ENCODE data around the gene BCL2L1.
"Not testable (repeated sequence)": the region's sequence is repeated elsewhere in the genome, so short reads cannot be mapped to it uniquely, and the experiment has no call there.

Gene BCL2L1

DNA sequence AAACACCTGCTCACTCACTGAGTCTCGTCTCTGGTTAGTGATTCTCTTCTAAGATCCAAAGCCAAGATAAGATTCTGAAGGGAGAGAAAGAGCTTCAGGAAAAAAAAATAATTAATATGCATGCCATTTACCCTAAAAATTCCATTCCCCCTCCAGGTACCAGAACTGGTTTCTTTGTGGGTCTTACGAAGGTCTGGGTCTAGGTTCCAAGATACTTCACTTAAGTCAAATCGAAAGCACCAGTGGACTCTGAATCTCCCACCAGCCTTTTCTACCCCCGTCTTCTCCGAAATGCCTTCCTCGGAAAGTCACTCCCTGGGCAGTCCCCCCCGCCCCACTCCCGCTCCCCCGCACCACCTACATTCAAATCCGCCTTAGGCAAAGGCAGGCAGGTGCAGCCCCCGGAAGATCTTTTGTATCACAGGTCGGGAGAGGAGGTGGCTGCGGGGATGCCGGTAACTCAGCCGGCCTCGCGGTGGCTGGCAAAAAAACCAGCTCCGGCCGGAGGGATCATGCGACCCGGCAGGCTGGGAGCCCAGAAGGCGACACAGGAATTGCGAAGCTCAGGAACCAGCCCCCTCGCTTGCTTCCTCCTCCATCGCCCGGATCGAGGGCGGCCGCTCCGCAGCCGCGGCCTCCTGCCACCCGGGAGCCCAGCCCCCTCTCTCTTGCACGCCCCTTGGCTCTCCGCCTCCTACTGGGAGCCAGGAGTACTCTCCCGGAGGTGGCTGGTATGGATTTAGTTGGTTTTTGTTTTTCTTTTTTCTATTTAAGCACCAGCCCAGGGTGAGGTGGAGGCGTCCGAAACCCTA, at the start of gene BCL2L1:
BCL2L1 (minus strand) TSS at position 612 of the 812 bp plus-strand sequence. CDS start 650 bp downstream, outside the sequence.
- DNase-seq (ENCODE audit: low read depth): peak; percentile 51

DNA sequence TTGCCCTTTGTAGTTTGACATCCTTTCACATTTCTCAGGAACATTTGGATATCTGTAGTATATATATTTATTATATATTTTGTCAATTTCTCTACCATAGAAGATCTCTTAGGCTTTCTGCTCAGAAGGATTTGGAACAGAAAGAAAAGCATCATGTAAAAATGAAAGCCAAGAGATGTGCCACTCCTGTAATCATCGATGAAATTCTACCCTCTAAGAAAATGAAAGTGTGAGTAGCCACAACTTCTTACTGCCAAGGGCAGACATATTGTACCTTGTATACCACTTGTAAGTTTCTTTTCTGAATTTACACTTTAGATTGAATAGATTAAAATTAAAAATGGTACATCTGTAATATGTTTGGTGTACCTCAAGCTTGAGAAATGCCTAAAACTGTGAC, 47.6 kb upstream of the BCL2L1 start:
- DNase-seq (ENCODE audit: low read depth): no peak

DNA sequence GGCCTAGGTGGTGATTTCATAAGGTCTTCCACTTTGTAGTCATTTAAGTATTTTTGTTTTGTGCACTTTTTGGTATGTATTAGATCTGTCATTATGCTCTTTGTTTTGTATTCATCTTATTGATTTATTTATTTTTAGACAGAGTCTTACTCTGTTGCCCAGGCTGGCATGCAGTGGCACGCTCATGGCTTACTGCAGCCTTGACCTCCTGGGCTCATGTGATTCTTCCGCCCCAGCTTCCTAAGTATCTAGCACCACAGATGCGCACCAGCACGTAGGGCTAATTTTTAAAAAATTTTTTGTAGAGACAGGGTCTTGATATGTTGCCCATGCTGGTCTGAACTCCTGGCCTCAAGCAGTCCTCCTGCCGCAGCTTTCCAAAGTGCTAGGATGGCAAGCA, 47.0 kb upstream of the BCL2L1 start:
- no peak for DNase-seq (ENCODE audit: low read depth)

DNA sequence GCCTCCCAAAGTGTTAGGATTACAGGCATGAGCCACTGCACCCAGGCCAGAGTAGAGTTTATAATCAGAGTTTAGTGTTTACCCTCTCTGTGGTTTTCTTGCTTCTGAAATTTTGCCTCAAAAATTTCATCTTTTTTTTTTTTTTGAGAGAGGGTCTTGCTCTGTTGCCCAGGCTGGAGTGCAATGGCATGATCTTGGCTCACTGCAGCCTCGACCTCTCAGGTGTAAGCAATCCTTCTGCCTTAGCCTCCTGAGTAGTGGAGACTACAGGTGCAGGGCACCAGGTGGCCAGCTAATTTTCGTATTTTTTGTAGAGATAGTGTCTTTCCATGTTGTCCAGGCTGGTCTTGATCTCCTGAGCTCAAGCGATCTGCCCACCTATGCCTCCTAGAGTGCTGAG, 45.1 kb upstream of the BCL2L1 start:
- DNase-seq (ENCODE audit: low read depth): no peak

DNA sequence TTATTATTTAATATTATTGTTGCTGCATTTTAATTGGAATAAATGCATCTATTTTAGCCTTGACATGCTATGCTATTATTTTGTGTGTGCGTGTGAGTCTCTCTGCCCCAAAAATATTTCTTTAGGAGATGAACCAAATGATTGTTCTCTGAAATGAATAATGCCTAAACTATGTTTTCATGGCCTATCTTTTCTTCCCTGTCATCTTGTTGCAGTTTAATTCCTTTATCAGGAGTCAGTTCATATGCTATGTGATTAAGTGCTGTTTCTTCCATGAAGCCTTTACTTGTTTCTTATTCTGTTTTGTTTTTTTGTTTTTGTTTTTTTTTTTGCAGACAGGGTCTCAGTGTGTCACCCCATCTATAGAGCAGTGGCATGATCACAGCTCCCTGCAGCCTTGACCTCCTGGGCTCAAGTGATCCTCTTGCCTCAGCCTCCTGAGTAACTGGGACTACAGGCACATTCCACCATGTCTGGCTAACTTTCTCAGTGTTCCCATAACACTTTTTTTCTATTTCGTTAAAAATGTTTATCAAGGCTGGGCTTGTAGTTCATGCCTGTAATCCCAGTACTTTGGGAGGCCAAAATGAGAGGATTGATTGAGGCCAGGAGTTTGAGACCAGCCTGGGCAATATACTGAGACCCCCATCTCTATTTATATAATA, 42.1 kb upstream of the BCL2L1 start:
- no peak for DNase-seq (ENCODE audit: low read depth)

DNA sequence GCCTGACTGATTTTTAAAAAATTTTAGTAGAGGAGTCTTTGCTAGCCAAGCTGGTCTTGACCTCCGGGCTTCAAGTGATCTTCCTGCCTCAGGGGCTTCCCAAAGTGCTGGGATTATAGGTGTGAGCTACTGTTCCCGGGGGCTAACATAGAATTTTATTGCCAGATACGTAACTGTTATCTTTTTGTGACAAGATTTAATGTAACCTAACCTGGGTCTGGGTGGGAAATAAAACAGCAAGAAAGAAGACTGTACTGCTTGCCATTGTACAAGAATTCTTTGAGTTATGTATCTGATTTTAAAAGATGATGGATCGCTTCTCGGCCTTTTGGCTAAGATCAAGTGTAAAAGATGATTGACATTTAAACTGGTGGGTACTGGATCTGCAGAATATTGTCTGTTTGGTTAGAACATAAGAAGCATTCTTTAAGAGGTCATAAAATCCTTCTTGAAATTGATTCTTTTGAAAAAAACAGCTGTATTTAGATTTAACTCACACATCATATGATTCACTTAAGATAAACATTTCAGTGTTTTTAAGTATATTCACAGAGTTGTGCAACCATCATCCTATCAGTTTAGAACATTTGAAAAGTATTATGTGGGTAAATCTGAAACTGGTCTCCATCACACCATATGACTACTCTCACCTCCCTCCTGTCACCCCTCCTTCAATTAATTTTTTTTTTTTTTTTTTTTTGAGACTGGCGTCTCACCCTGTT, 38.0 kb upstream of the BCL2L1 start:
- no peak for DNase-seq (ENCODE audit: low read depth)

DNA sequence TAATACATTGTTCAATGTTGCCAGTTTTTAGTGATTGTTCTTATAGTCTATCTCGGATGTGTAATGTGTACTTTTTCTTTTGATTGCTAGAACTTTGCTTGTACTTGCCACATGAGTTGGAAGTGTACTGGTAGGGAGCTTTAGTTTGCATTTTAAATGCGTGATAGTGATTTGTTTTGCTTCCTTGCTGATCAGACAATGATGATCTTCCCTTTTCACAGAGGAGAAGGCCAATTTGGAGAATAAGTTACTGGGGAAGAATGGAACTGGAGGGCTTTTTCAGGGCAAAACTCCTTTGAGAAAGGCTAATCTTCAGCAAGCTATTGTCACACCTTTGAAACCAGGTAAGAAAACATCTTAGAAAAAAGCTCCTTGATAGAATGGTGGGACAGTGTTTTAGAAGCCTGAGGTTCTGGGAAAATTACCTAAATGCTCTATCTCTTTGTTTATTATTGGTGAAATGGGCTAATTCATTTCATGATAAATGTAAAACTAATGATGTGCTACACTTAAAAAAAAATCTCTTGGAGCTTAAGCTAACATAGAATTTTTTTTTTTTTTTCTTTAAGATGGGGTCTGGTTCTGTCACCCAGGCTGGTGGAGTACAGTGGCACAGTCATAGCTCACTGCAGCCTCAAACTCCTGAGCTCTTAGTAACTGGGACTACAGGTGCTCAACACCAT, 37.3 kb upstream of the BCL2L1 start:
- DNase-seq (ENCODE audit: low read depth): no peak

DNA sequence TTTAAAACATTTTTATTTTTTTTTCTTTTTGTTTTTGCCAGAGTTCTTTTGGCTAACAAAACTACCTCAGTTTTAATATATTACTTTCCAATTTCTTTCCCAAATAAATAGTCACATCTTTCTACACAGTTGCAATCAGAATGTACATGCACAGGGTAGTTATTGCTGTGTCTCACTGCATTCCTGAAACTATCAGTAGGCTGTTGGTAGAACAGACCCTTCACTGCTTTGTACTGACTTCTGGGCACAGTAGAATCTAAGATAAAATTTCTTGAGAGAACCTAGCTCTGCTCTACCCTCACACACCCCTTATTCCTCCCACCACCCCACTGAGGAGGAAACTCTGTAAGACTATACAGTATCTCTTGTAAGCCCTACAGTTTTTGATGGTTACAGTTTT, 36.3 kb upstream of the BCL2L1 start:
- no peak for DNase-seq (ENCODE audit: low read depth)

DNA sequence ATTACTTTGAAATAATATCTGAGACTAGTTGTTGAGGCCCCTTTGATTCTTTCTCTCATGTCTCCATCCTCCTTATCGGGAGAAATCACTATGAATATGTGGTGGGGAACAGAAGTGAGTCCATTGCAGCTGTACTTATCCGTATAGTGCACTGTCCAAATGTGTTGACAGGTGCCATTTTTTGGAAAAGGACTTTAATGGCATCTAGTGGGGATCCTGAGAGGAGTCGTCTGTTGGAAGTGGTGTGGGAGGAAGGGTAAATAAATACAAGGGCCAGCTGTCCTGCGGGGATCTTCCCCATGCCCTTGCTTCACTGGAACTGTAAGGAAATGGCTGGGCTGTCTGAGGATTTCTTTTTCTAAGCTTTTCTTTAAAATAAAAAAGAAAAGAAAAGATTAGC, 35.9 kb upstream of the BCL2L1 start:
- no peak for DNase-seq (ENCODE audit: low read depth)

DNA sequence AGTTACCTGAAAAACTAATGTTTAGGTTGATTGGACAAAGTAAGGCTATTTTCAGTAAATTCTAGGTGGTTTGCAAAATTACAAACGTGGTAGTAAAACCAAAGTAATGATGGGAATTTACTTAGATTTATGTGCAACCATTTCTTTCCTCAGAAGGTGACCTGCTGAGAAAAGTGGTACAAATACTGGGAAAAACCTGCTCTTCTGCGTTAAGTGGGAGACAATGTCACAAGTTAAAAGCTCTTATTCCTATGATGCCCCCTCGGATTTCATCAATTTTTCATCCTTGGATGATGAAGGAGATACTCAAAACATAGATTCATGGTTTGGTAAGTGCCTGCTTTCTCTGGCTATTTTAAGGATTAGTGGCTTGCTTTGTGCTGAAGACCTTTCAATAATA, 34.6 kb upstream of the BCL2L1 start:
- no peak for DNase-seq (ENCODE audit: low read depth)

DNA sequence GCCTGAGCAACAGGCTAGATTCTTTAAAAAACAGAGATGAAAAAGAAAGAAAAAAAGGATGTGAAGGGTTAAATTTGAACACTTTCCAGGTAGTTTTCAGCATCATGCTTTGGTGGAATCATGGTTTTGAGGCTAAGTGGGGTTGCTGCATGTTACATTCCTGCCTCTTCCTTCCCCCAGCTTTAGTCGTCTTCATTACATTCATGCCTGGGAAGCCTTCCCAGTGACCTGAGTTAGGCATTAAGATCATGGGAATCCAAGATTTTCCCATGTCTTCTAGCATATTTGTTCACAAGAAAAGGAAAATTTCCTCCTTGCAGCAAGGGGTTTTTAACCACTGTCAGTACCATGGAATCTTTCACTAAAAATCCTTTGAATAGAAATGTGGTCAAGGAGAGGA, 28.5 kb upstream of the BCL2L1 start:
- DNase-seq (ENCODE audit: low read depth): no peak

DNA sequence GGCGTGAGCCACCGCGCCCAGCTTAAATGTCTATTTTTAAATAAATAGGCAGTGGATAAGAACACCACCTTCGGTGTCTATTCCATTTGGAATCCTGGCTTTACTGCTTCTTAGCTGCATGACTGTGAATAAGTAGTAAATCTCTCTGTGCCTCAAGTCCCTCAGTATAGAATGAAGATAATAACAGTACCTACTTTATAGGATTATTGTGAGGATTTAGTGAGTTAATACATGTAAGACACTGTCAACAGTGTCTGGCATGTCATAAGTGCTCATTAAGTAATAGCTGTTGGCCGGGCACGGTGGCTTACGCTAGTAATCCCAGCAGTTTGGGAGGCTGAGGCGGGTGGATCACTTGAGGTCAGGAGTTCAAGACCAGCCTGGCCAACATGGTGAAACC, 26.6 kb upstream of the BCL2L1 start:
- DNase-seq (ENCODE audit: low read depth): no peak

DNA sequence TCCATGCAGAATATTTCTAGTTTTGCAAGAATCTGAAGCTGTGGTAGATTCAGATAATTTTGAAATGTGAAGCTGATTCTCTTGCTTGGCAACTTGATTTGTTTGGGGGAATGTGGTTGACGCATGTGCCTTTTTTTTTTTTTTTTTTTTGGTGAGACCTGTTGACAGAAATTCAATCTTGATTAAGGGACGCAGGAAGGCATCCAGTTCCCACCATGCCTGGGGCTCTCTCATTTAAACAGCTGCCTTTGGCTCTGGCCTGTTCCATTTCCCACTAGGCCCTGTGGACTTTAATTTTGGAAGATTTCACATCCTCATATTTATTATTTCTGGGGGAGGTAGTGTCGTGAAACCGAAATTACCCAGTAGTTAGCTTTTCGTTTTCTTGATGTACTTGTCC, 25.0 kb upstream of the BCL2L1 start:
- no peak for DNase-seq (ENCODE audit: low read depth)

DNA sequence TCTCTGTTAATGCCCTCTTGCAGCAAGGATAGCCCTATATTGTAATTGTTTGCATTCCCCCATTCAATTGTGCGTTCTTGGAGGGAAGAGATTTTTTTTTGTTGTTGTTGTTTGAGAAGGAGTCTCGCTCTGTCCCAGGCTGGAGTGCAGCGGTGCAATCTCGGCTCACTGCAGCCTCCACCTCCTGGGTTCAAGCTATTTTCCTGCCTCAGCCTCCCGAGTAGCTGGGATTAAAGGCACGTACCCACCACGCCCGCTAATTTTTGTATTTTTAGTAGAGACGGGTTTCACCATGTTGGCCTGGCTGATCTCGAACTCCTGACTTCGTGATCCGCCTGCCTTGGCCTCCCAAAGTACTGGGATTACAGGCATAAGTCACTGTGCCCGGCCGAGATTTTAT, 24.4 kb upstream of the BCL2L1 start:
- DNase-seq (ENCODE audit: low read depth): not testable (repeated sequence)

DNA sequence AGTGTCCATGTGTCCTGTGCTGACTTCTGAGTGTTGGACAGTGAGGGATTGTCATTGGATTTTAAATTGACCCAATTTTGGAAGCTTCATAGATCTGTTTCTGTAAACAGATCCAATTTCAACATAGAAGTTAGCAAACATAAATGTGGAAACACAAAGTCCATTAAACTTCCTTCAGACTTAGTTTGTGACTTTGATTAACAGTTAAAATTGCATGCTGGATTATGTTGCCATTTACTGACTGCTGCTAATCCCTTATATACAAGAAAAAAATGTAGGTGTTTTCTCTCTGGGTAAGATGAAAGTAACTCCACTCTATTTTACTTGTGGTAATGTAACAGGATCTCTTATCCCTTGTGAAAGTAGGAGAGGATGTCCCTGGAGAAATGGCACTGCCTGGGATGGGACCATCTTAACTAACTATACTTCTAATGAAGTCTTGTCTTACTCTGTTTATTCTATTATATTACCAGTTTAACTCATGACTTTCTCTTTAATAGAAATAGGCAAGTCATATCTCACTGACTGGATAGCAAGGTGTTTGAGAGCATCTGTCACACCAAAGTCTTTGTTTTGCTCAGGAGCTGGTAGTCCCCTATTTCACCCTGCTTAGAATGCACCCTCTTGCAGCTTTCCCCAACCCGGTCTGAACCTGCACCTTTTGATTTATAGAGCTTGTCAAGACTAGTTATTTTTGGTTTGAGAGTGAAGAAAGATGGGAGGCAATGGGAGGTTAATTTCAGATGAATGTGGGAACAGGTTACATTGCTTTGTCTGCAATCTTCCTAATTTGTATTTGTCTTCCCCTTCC, 23.6 kb upstream of the BCL2L1 start:
- no peak for DNase-seq (ENCODE audit: low read depth)

DNA sequence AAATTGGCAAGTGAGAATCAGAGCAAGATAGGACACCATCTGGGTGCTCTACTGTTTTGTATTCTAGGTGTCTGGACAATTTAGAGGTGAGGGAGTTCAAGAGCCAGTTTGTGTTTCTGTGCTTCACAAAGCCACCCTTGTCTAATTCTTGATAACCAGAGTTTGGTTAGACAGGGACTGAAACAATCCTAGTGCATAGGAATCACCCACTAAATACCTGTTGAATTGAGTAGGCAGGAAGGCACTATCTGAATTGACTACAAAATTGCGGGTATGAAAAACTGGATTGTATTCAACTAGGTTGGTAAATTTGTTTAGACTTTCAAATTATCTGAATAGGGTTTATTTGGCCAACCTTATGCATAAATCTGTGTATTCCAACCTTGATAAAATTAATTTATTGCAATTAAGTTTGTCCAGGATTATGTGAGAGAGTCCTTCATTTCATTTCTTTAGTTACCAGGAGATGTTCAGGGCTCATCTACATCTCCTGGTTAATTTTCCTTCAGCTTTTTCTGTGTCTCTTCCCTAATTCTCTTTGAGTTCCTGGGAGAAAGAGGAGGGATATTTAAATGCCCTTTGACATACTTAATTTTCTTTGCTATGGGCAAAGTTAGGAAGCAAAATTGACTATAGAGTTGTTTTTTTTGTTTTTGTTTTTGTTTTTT, 18.1 kb upstream of the BCL2L1 start:
- no peak for DNase-seq (ENCODE audit: low read depth)

DNA sequence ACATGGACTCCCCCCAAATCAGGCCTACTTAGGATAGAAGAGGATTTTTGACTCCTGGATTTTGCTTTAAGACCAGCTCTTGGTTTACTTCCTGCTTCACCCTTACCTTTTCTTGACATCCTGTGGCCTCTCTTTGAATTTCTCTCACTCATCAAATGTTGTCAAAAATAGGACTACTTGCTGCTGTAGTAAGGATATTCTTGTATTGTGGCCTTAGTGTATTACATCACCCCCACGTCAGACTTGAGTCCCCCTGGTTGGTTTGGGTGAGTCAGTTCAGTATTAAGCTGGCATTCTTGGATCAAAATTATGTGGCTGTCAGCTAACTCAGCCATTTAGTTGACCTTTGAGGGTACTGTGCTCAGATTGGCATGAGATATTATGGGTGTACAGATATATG, 17.5 kb upstream of the BCL2L1 start:
- no peak for DNase-seq (ENCODE audit: low read depth)

DNA sequence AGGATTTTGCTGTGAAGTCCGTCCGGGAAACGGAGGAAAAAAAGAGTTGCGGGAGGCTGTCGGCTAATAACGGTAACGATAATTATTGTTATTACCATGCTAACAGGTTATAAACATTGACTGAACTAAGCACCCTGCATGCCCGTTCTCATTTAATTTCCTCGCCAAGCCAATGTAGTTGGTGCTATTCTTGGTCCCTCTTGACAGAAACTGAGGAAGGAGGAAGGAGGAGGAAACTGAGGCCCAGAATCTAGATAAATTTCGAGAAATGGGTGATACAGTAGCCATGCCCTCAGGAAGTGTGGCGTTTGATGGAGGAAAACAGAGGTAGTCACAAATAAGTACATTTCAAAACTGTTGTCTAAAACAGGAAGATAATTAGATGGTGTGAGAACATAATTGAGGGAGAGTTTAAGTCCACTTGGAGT, 16.9 kb upstream of the BCL2L1 start:
- no peak for DNase-seq (ENCODE audit: low read depth)

DNA sequence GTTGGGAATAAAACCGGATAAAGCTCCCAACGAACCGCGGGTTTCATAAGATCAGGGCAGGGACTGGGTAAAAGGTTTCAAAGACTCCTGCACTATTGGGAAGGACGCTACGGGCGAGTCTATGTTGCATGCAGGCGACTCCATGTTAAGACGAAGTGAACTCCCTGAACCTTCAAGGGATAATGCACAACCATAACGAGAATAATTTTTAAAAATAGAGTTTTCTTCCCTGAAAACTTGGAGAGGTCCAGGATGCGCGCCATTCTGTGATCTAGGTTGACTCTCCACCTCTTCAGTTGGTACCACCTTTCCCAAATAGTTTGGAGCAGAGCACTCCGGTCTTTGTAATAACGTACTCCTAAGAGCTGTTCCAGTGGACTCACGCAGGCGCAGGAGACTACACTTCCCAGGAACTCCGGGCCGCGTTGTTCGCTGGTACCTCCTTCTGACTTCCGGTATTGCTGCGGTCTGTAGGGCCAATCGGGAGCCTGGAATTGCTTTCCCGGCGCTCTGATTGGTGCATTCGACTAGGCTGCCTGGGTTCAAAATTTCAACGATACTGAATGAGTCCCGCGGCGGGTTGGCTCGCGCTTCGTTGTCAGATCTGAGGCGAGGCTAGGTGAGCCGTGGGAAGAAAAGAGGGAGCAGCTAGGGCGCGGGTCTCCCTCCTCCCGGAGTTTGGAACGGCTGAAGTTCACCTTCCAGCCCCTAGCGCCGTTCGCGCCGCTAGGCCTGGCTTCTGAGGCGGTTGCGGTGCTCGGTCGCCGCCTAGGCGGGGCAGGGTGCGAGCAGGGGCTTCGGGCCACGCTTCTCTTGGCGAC, 16.3 kb upstream of the BCL2L1 start, which contains the start of gene TPX2:
TPX2 (plus strand) TSS at position 562 of the 821 bp plus-strand sequence. CDS start 18,187 bp downstream, outside the sequence.
- peak; percentile 63 for DNase-seq (ENCODE audit: low read depth)

DNA sequence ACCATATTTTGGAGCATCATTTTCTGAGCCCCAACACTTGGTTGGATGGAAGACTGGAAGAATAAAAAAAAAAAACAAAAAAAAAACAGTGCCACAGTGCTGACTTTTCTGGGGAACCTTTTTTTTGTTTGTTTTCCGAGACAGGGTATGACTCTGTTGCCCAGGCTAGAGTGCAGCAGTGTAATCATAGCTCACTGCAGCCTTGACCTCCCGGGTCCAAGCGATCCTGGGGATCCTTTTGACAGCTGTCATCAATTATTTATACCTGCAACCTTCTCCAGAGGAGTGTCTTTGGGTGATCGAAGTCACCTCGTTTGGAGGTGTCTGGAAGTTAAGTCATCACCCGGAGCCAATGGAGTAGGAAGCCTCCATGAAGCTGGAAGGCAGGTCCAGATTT, 8.7 kb upstream of the BCL2L1 start:
- no peak for DNase-seq (ENCODE audit: low read depth)
